Activated gamma-delta T cell (primary cell): ENCODE results near the gene CORO1C.
"Not testable (repeated sequence)": the region's sequence is repeated elsewhere in the genome, so short reads cannot be mapped to it uniquely, and the experiment has no call there.

Experiments
- DNase-seq: peaks from one replicate; lab custom pipeline; 2025; lab: John Stamatoyannopoulos, UW
- total RNA-seq, 2 donors: gene quantifications; one replicate each; lab custom pipeline; 2026; lab: John Stamatoyannopoulos, UW

Gene CORO1C
- total RNA-seq: 11.7 to 34.3 reads per million in 2 donors

DNA sequence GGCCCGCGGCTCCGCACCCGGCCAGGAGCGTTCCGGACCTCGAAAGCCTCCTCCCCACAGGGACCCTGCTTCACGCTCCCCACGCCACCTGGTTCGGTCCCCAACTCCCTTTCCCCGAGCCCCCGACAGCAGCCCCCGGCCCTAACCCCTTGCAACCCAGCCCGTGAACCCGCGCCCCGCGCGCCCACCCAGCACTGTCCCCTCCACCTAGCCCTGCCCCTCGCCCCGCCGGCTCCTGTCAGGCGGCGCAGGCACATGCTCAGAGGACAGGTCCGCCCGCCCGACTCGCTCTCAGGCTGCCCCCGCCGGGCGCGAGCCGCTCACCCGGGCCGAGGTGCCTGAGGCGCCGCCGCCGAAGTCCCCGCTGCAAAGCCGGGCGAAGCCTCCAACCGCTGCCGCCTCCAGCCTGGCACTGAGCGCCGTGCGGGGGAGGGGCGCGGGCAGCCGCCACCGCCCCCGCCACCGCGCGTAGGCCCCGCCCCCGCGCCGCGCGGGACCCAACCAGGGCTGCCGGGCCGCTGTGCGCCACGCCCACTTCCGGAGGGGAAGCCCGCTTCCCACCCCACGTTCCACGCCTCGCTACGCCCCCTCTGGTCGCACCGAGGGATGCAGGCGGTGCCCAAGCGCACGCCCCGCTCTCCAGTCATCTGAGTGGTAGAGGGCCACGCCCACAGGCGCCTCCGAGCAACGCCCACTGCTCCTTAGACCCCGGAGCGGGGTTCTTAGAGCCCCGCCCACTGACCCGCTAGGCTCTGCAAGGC lies at the start of gene CORO1C:
CORO1C (minus strand) TSS at position 414 of the 761 bp plus-strand sequence. CDS start 30,200 bp downstream, outside the sequence.
- peak; percentile 90 for DNase-seq

DNA sequence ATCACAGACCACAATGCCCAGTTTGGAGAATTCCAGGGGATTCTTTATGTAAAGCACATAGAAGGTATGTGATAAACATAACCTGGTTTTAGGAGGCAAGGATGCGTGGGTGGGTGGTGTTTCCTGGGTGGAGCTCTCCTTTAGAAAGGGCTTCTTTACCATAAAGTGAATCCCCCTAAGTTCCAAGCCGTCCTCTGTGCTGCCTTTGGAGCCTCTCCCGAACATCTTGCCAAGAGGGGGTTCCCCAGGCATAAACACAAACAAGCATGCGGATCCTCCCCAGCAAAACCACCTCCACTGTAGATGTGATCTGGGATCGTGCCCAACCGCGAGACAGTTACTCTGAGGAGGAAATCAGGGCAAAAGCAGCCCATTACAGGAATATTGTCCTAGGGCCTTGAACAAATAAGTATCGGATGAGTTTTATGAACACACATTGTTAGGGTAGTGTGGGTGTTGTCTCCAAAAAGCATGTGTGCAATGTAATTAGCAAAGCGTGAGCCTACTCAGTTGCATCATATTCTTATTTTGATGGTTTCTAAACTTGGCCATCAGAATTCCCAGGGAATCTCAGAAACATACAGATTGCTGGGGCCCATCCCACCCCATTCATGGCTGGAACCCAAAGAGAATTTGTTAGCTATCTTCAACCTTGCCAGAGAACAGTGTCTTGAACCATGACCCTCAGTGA lies 48.8 kb upstream of the CORO1C start:
- DNase-seq: no peak

DNA sequence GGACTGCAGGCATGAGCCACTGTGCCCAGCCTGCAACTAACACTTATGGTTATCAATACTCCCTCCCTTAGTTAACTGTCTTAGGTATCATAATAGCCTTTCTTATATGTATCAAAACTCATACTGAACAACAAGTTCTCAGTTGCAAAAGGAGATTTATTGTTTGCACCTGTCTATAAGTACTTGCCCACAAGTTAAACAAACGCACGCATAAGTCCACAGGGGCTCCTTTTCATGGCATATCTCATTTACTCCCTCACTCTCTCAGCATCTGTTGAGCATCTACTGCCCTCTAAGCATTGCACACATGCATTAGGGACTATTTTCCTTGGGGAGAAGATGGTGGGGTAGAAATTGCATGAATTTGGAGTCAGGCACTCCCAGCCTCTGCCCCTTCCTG lies 46.7 kb upstream of the CORO1C start:
- DNase-seq: no peak

DNA sequence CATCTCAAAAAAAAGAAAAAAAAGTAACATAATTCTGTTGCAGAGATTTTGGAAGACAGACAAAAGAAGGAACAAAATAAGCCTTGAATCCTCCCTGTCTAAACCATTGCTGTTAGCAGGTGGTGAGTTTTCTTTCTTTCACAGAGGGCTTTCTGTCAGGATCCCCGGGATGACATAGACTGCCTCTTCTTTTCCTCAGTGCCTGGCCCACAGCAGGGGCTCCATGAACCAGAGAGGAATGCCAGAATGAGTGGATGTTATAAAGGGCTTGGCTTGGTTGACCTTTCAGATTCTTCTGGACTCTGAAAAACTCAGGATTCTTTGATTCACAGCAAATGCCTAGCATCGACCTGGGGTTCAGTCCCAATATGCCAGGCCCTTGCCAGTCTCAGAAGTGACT lies 45.8 kb upstream of the CORO1C start:
- DNase-seq: no peak

DNA sequence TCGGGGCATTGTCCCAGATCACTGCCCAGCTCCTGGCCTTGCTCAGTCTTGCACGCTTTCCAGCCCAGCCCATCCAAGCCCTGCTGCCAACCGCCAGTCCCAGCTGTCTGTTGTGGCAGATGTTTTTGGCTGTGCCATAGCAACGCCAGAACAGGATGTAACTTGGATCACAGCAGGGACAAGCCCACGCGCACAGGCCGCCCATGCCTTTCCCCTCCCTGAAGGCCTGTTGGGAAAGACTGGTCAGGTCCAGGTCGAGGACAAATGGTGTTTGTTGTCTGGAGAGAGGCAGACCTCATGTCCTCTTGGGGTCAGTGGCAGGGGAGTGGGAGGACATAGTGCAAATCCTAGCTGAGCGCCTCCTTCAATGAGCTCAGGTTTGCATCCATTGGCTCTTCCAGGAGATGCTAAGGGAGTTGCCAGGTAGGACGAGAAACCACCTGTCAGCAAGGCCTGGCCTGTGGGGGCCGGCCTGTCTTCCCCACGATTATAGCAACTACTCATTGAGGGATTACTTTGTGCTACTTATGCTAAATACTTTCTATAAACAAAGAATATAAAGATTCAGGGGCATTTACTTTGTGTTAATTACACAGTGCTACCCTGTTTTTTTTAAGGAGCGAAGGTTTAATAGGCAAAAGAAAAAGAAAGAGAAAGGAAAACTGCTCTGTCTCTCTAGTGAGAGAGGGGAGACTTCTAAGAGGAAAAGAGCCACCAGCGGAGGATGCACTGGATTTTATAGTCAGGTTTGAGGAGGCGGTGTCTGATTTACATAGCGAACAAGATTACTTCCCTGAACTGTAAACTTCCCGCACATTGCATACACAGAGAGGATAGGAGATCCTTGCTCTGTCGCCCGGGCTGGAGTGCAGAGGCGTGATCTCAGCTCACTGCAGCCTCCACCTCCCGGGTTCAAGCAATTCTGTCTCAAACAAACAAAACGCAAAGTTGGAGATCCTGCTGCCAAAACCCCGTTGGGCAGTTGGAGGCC lies 42.8 kb upstream of the CORO1C start:
- DNase-seq: no peak

DNA sequence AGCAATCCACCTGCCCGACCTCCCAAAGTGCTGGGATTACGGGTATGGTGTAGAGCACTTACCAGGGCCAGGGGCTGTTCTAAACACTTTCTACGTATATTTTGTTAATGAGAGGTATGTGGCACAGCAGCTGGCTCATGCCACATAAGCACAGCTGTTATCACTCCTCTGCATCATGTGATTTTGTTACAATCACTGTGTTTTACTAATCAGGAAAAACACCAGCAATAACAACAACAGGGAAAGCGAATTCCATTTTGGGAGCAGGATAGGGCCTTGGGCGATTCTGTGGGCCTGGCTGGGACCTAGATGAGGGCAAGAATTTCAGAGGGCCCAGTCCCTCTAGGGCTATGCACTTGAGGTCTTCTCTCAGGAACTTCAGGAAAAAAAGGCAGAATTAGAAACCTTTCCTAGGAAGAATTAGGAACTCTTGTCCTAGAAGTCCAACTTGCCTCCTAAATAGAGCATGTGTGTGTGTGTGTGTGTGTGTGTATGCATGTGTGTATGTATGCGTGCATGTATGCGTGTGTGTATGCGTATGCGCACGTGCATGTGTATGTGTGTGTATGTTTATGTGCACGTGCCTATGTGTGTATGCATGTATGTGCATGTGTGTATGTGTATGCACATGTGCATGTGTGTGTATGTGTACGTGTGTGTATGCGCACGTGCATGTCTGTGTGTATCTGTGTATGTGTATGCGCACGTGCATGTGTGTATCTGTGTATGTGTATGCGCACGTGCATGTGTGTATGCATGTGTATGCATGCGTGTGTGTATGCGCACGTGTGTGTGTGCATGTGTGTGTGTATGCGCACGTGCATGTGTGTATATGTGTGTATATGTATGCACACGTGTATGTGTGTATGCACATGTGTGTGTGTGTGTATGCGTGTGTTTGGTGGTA lies 41.8 kb upstream of the CORO1C start:
- DNase-seq: no peak

DNA sequence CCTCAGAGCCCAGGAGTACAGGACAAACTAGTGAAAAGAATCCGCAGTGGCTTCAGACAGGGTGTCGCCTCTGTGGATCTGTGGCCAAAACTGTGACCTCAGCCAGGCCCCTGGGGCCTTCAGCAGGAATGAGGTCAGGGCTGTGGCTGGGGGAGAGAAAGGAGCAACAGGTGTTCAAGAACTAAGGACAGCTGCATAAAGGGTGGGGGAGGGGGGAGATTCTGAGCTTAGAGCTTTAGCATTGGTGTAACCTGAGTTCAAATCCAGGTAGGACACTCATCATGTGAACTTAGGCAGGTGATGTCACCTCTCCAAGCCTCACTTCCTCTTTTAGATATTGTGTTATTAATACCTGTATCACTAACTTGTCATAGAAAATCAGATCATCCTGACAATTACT lies 40.9 kb upstream of the CORO1C start:
- no peak for DNase-seq

DNA sequence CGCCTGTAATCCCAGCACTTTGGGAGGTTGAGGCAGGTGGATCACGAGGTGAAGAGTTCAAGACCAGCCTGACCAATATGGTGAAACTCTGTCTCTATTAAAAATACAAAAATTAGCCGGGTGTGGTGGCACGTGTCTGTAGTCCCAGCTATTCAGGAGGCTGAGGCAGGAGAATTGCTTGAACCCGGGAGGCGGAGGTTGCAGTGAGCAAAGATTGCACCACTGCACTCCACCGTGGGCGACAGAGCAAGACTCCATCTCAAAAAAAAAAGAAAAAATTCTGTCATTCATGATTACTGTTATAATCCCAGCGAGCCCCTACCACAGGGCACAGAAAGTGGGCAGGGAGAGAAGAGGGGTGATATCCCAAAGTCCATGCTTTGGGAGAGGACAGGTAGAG lies 40.5 kb upstream of the CORO1C start:
- DNase-seq: not testable (repeated sequence)

DNA sequence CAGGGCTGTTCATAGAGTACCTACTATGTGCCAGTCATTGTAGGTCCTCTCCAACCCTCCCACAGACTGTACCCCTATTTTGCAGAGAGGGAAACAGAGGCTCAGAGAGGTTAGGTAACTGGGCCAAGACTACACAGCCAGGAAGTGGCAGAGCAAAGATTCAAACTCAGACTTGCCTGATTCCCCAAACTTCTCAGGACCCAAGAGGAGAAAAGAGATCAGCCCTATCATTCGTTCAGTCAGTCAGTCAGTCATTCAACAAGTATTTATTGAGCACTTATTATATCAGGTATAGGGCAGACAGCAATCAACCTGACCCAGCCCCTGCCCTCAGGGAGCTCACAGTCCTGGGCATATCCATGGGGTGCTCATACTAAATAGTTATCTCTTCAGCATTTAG lies 39.6 kb upstream of the CORO1C start:
- no peak for DNase-seq

DNA sequence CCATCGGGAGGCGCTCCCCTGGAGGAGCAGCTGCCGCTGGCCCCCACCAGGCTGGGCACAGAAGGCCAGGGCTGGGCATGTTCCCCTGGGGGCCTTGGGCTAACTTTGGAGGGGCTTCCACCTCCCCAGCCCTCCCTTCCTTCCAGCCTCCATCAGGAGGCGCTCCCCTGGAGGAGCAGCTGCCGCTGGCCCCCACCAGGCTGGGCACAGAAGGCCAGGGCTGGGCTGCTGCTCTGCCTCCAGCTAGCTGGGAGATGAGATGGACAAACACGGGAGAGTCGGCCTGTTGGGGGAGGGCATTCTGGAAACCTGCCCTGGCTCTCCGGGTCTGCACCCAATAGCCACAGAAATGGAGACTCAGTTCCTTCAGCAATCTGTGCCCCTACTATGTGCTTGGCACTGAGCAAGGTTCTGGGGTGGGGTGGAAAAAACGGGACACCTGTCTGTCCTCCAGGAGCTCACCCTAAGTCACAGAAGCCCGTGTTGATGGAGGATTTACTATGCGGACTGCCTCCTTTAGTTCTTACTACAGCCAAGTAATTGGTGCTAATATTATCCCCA lies 39.0 kb upstream of the CORO1C start:
- no peak for DNase-seq

DNA sequence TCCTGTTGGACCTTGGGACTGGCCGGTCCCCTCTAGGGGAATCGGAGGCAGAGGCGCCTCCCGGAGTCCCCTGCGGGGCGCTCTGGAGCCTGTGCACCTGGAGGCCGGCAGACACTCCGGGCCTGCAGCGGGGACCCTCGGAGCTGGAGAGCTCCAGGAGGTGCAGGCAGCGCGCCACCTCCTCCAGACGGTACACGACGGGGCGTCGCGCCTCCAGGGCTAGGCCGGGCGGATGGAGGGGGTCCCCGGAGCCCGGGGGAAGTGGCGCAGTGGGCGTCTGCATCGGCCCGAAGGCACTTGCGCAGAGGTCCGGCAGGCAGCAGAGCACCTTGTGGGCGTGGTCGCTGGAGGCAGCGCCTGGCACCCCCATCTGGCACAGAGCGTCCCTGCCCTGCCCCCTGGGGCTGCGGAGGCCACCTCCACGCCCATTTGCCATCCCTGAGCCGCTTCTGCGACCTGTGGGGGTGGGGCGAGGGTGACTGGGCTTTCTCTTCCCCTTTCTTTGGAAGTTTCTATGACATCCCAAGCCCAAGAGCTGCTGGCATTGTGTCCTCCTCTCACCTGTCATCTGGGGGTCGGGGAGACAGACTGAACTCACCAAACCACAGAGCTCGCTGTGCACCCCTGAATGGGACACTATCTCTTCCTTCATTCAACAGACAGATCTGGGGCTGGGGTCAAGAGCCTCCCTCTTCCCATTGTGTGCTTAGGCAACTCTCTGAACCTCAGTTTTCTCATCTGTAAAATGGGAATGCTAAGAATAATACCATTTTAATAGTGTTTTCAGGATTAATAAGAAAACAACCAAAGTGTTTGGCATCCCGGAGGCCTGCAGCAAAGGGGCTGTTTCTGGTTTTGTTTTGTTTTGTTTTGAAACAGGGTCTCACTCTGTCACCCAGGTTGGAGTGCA lies 37.5 kb upstream of the CORO1C start:
- no peak for DNase-seq

DNA sequence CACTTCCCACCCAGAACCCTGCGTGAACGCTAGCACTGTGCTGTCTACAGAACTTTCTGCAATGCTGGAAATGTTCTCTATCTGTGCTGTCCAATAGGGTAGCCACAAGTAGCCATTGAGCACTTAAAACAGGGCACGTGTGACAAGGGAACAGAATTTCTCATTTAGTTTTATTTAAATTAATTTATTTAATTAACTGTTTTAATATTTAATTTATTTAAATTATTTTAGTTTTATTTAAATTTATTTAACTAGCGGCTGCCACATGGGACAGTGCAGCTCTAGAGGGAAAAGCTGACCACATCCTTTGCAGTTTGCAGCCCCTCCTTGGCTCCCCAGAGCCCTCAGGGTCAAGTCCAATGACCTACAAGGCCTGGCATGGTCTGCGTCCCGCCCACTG lies 35.0 kb upstream of the CORO1C start:
- no peak for DNase-seq

DNA sequence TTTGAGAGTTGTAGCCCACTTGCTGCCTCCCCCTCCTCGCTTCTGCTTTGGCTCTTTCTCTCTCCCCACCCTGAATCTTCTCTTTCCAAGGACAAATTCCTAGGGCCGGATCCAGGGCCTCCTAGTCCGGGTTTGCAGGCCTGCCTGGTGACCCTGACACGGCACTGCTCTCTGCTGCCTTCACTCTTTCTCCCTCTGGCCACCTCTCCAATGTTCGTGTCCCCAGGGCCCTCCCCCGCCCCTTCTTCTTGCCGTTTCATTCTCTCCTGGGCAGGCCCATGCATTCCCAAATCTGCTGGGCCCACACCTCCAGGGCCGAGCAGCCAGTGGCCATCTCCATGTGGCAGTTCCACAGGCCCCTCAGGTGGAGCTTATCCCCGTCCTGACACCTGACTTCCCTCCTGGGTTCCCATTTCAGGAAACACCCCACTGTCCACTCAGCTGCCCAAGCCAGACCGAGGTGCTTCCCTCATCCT lies 34.0 kb upstream of the CORO1C start:
- DNase-seq: no peak

DNA sequence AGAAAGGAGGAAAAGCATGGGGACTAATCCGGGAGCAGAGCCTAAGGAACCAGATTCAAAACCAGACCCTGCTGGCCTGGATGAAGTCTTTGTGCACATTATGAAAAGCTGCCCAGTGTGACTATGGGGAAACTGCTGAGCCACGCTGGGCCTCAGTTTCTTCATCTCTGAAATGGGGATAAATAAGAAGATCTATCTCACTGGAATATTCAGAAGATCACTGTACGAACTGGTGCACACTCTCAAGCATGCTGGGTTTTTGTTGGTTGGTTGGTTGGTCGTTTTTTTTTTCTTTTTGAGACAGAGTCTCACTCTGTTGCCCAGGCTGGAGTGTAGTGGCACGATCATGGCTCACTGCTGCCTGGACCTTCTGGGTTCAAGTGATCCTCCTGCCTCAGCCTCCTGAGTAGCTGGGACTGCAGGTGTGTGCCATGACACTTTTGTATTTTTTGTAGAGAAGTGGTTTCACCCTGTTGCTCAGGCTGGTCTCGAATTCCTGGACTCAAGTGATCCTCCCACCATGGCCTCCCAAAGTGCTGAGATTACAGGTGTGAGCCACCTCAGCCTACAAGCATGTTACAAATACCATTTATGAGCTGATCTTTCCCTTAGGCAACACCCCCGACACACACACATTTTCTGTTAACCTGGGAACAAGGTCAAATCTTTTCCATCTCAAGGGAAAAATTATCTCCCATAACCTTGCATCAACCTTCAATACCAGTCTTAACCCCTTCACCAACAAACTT lies 33.4 kb upstream of the CORO1C start:
- no peak for DNase-seq

DNA sequence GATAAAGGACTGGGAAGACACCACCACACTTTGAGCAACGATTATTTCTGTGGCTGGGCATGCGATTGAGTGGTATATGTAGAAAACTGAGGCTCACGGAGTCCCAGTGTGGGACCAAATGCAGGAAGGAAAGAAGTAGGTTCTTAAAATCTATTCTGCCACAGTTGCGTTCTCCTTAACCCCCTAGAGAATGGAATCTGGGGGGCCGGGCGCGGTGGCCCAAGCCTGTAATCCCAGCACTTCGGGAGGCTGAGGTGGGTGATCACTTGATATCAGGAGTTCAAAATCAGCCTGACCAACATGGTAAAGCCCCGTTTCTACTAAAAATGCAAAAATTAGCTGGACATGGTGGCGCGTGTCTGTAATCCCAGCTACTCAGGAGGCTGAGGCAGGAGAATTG lies 29.9 kb upstream of the CORO1C start:
- no peak for DNase-seq

DNA sequence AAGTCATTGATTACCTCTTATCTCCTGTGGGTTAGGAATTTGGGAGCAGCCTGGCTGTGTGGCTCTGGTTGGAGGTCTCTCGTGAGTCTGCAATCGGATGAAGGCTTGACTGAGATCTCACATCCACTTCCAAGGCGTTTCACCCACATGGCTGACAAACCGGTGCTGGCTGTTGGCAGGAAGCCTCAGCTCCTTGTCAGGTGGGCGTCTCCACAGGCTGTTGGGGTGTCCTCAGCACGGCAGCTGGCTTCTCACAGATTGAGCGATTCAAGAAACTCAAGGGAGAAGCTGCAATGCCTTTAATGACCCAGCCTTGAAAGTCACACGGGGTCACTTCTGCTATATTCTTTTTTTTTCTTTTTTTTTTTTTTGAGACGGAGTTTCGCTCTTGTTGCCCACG lies 28.6 kb upstream of the CORO1C start:
- no peak for DNase-seq

DNA sequence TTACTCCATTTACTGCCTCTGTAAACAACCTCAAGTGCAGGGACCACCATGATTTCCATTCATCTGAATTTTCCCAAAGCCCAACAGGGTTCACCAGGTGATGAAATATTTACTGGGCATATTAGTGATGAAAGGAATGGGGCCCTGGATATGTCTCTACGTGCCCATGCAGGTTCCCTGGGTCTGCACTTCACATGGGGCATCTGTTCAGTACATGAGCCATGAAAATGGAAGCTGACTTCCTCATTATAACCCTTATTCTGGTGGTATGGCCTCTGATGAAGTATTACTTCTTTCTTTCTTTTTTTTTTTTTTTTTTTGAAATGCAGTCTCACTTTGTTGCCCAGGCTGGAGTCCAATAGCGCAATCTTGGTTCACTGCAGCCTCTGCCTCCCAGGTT lies 26.5 kb upstream of the CORO1C start:
- DNase-seq: no peak

DNA sequence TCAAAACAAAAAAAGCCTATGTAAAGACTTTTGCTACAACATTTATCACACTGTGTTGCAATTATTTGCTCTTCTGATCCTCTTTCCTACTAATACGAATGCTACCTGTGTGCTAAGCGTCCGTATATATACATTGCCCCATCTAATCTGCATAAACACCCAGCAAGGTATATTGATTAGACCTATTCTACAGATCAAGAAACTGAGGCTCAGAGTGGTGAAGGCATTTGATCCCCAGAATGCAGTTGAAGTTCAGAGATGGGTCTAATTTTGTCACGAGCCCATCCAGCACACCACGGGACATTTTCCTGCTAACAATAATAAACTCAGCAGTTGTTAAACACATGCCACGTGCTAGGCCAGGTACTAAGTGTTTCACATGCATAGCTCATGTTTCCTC lies 25.1 kb upstream of the CORO1C start:
- DNase-seq: no peak

DNA sequence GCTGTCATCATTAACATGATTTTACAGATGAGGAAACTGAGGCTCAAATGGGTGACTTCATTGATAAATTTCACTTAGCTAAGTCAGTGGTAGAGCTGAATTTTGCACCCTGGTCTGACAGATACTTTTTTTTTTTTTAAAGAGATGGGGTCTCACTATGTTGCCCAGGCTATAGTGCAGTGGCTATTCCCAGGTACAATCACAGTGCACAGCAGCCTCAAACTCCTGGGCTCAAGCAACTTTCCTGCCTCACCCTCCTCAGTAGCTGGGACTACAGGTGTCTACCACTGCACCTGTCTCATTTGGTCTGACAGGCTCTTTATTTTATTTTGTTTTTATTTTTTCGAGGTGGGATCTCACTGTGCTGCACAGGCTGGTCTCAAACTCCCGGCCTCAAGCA lies 24.2 kb upstream of the CORO1C start:
- no peak for DNase-seq
